Prostate gland (tissue), 2 donors: ENCODE data around the gene VILL. TPM values are rescaled to one million over a fixed set of nuclear protein-coding genes. Genes with fewer than 3 reads are reported as not detected.

Experiments
- DNase-seq: peaks from one replicate; pipeline ENCODE4 v3.0.0-alpha.2; 2019; ENCODE audit warnings: low spot score
- H3K27ac ChIP-seq, 2 donors: fragments of 200-600 bp; sonication (generic); 2 replicates each; pipeline ENCODE4 v1.5.1; 2017 to 2019
- H3K27me3 ChIP-seq: fragments of 200-600 bp; sonication (generic); replicated peaks from 2 replicates; pipeline ENCODE4 v1.5.1; 2019; ENCODE audit not compliant: insufficient read depth
- H3K36me3 ChIP-seq, 2 donors: fragments of 200-600 bp; sonication (generic); 1 replicate in 1 of 2; 2 replicates in 1 of 2; pipeline versions ENCODE4 v1.5.1 to v1.8.1; 2017 to 2019
- H3K4me1 ChIP-seq: fragments of 200-600 bp; sonication (generic); replicated peaks from 2 replicates; pipeline ENCODE4 v1.5.1; 2019
- H3K4me3 ChIP-seq, 2 donors: fragments of 200-600 bp; sonication (generic); 2 replicates each; pipeline ENCODE4 v1.5.1; 2017 to 2019
- H3K9me3 ChIP-seq: fragments of 200-600 bp; sonication (generic); 2 replicates; pipeline ENCODE4 v1.5.1; 2017
- CTCF ChIP-seq, 4 experiments: fragments of 200-600 bp in 2 of 4; fragments of 450-650 bp in 2 of 4; sonication (generic) in 2 of 4; IDR thresholded peaks; 1 replicate in 3 of 4; 2 replicates in 1 of 4; pipeline ENCODE4 v1.5.1; 2016 to 2019; ENCODE audit warnings: antibody characterized with exemption in 4 of 4, mild to moderate bottlenecking in 2 of 4, moderate library complexity in 2 of 4
- POLR2A ChIP-seq: fragments of 450-650 bp; IDR thresholded peaks from one replicate; pipeline ENCODE4 v1.6.1; 2016; ENCODE audit warnings: antibody characterized with exemption, mild to moderate bottlenecking
- POLR2AphosphoS5 ChIP-seq: sonication (generic); formaldehyde crosslinking; IDR thresholded peaks from one replicate; pipeline ENCODE4 v1.6.1; 2017; ENCODE audit warnings: antibody characterized with exemption
- WGBS: methylation state at CpG from one replicate; pipeline ENCODE4 v1.1.5; 2018; 5-methylcytosine and 5-hydroxymethylcytosine counted together
- intact Hi-C: fragments of 100-400 bp; cut with DNase I; formaldehyde crosslinking; loops from one replicate; pipeline ENCODE4 v1.14.2; 2022
- total RNA-seq, 2 donors: library from RNA; depleted of rRNA; stranded (reverse); fragments of >200 nt; gene quantifications; one replicate each; pipeline ENCODE4 v1.1.0, GENCODE V29; 2016

Gene VILL
- total RNA-seq, 2 donors from 2014 or later = 29.1 to 29.3 TPM

- Histone ChIP-seq H3K27me3 (no peaks in the 10 kb centered on the region), H3K36me3 (no peaks in the 10 kb centered on the region), H3K4me3 (no peak overlapping the region), H3K4me1 (no peaks in the 10 kb centered on the region), H3K9me3 (no peaks in the 10 kb centered on the region), H3K27ac (no peak overlapping the region)
- no peak for DNase-seq
- intact Hi-C loops = no loop called here
- no peak for TF ChIP-seq POLR2AphosphoS5
- 95% methylated on average over 13 of the region's 13 CpGs for WGBS
Observed at GRCh38 chr3:38016410-38016809, 25.8 kb downstream of the VILL start.

- Histone ChIP-seq H3K27ac (no peak overlapping the region), H3K4me3 (no peak overlapping the region), H3K9me3 (no peaks in the 10 kb centered on the region), H3K4me1 (no peaks in the 10 kb centered on the region), H3K27me3 (no peaks in the 10 kb centered on the region), H3K36me3 (no peaks in the 10 kb centered on the region)
- intact Hi-C loops = no loop called here
- no peak for TF ChIP-seq CTCF (IDR thresholded peaks at IDR 0.05)
- 86% methylated on average over 4 of the region's 6 CpGs for WGBS
- DNase-seq = no peak
Observed at GRCh38 chr3:38016847-38017444, 26.4 kb downstream of the VILL start.

GRCh38 chr3:38017445-38018295, 27.1 kb downstream of the VILL start:
- Histone ChIP-seq H3K27ac (no peak overlapping the region), H3K36me3 (no peaks in the 10 kb centered on the region), H3K4me1 (no peaks in the 10 kb centered on the region), H3K27me3 (no peaks in the 10 kb centered on the region), H3K9me3 (no peaks in the 10 kb centered on the region), H3K4me3 (no peak overlapping the region)
- intact Hi-C loops = no loop called here
- TF ChIP-seq CTCF (IDR thresholded peaks at IDR 0.05) (no peak), POLR2A (no peak), POLR2AphosphoS5 (no peak)
- 78% methylated on average over 9 of the region's 9 CpGs for WGBS
- no peak for DNase-seq

- TF ChIP-seq POLR2AphosphoS5 = no peak
- no peaks in the 10 kb centered on the region for H3K36me3 ChIP-seq
- intact Hi-C loops = no loop called here
- H3K27me3 ChIP-seq = no peaks in the 10 kb centered on the region
- H3K4me1 ChIP-seq = no peaks in the 10 kb centered on the region
- DNase-seq = no peak
- H3K27ac ChIP-seq = no peak overlapping the region
- WGBS = 85% methylated on average over 13 of the region's 13 CpGs
- H3K4me3 ChIP-seq = no peak overlapping the region
- no peaks in the 10 kb centered on the region for H3K9me3 ChIP-seq
Observed at GRCh38 chr3:38018296-38019266, 28.0 kb downstream of the VILL start.

- TF ChIP-seq CTCF (IDR thresholded peaks at IDR 0.05) (no peak), POLR2A (no peak), POLR2AphosphoS5 (no peak)
- intact Hi-C loops = no loop called here
- WGBS = 82% methylated on average over 10 of the region's 10 CpGs
- H3K9me3 ChIP-seq = no peaks in the 10 kb centered on the region
- H3K27me3 ChIP-seq = no peaks in the 10 kb centered on the region
- no peak overlapping the region for H3K27ac ChIP-seq
- no peaks in the 10 kb centered on the region for H3K4me1 ChIP-seq
- DNase-seq = no peak
- H3K36me3 ChIP-seq = no peaks in the 10 kb centered on the region
- no peak overlapping the region for H3K4me3 ChIP-seq
Observed at GRCh38 chr3:38019658-38020341, 29.2 kb downstream of the VILL start.
